GM11168 (cell line): ENCODE measurements around the gene SGK1.
"Not testable (repeated sequence)": the region's sequence is repeated elsewhere in the genome, so short reads cannot be mapped to it uniquely, and the experiment has no call there.

Experiments used
- in situ Hi-C: fragments of 300-500 bp; cut with MboI; formaldehyde crosslinking; loops from one replicate; pipeline ENCODE4 v1.12.0; 2022; ENCODE audit warnings: low sequenced_read_pairs; ENCODE audit not compliant: unreplicated experiment

SGK1 gene

GRCh38 chr6:134235334-134235733 lies 82.6 kb downstream of the SGK1 start:
- in situ Hi-C loops, result loop anchor here (25.0 kb wide), 1 partner anchor 1327 kb away; no protein-coding TSS in a partner anchor

- in situ Hi-C loops, result loop anchor here (25.0 kb wide), 1 partner anchor 1329 kb away; no protein-coding TSS in a partner anchor
Observed at GRCh38 chr6:134233180-134233955, 84.5 kb downstream of the SGK1 start.

GRCh38 chr6:134230940-134231339 lies 87.0 kb downstream of the SGK1 start:
- in situ Hi-C loops, result loop anchor here (25.0 kb wide), 1 partner anchor 1331 kb away; no protein-coding TSS in a partner anchor

DNA sequence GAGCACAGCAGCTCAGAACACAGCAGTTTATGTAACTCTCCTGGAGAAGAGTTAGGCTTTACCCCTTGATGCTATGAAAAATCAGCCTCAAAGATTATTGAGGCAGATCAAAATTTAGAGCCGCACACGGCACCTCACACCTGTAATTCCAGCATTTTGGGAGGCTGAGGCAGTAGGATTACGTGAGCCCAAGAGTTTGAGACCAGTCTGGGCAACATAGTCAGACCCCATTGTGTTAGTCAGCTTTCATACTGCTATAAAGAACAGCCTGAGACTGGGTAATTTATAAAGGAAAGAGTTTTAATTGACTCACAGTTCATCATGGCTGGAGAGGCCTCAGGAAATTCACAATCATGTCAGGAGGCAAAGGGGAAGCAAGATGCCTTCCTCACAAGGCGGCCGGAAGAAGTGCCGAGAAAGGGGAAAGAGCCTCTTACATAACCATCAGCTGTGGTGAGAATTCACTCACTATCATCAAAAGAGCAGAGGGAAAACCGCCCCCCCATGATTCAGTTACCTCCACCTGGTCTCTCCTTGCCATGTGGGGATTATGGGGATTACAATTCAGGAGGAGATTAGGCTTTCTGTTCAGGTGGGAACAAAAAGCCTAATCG lies 87.7 kb downstream of the SGK1 start:
- in situ Hi-C loops, result loop anchor here (25.0 kb wide), 1 partner anchor 1332 kb away; no protein-coding TSS in a partner anchor

DNA sequence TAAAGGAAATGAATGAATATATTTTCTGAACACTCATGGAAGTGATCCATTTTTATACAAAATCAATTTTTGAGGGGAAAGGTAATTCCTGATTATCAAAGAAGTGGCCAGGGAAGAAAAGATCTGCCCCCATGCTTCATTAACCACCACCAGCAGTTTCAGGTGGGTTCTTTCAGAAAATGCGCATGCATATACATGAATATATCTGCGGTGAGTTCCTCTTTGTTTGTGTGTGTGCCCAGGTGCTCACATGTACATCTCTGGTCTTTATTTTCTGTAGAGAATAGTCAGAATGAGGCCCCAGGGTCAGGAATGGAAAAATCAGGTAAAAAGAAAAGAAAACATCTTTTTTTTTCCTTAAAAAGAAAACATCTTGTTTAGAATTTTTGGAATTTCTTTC lies 88.4 kb downstream of the SGK1 start:
- in situ Hi-C loops, result loop anchor here (5.0 to 25.0 kb wide), 2 partner anchors 42 to 1333 kb away; no protein-coding TSS in a partner anchor

DNA sequence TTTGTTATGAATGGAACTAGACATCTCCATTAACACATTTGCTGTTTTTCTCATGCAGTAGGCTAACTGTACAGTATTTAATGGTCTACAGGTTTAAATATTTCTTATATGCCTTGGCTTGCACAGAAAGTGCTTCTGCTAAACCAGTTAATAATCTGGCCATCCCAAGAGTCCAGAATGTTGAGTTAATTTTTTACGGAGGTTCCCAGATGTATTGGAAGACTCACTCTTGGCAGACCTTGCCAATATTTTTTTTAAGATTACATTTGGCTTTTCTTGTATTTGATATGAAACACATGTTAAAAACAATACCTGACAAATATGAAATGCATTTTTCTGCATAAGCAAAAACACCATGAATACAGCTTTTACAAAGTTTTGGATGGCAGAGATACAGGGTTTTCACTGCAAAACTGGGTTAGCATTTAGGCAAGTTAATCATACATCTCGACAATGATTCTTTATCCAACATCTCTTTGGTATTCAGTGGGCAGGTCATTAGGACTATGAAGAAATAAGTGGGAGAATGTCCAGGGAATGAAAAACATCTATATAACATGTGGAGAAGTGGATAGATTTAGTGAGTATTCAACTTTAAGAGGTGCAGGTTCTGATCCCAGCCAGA lies 94.0 kb downstream of the SGK1 start:
- in situ Hi-C loops, result no loop called here

- in situ Hi-C loops, result no loop called here
Observed at GRCh38 chr6:134221250-134221649, 96.7 kb downstream of the SGK1 start.

GRCh38 chr6:134217798-134218140 lies 100.1 kb downstream of the SGK1 start:
- in situ Hi-C loops, result no loop called here

DNA sequence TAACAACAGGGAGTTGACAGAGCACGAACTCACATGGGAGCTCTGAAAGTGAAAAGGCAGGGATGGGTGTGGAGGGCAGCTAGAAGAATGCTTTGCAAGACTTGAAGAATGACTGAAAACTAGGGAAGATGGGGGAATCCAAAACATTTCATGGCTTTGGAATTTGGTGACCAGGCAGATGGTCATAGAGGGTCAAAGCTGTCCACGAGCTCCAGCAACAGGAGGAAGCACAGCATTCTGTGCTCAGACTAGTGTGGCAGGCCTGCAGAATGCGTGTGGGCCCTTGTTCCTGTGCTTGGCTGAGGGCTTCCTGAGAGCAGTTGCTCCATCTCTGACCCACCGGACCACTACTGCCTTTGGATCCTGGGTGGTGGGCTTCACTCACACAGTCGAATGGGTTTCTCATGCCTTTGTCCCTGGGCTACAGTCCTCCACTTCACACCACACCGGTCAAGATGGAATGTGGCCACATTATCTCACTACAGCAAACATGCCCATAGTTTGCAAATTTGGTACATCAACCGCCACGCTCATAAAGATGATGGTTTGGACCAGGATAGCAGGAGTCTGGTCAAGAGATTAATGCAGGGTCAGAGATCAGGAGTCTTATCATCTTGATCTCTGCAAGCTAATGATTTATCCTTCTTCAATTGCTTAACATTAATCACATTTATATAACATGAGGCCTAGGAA lies 100.7 kb downstream of the SGK1 start:
- in situ Hi-C loops, result no loop called here

- in situ Hi-C loops, result no loop called here
Observed at GRCh38 chr6:134216301-134217010, 101.5 kb downstream of the SGK1 start.

GRCh38 chr6:134213410-134213809 lies 104.5 kb downstream of the SGK1 start:
- in situ Hi-C loops, result not testable (repeated sequence)

DNA sequence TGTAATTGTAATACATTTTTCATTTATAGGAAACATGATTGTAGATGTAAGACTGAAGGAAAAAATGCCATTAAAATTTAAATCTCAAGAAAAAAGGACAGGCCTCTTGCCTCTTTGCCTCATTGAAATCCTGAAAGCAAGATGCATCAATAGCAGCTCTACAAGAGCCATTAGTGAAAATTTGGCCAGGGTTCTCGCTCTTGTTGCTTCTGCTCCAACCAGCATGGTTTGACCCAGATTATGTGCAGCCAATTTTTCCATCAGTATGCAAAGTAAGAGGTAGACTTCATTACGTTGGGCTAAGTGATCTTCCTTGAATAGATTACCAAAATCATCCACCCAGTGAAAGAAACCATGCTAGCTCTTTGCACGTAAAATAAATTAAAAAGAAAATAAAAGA lies 106.6 kb downstream of the SGK1 start:
- in situ Hi-C loops, result no loop called here

- in situ Hi-C loops, result no loop called here
Observed at GRCh38 chr6:134207421-134207820, 110.5 kb downstream of the SGK1 start.

GRCh38 chr6:134205366-134205765 lies 112.5 kb downstream of the SGK1 start:
- in situ Hi-C loops, result no loop called here

DNA sequence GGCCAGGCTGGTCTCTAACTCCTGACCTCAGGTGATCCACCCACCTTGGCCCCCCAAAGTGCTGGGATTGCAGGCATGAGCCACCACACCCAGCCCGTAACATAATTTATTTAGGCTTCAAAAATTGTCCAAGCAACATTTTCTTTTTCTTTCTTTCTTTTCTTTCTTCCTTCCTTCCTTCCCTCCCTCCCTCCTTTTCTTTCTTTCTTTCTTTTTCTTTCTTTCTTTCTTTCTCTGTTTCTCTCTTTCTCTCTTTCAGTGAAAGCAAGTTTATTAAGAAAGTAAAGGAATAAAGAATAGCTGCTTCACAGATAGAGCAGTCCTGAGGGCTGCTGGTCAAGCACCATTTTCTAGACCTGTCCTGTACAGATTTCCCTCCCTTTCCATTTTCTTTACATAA lies 113.2 kb downstream of the SGK1 start:
- in situ Hi-C loops, result not testable (repeated sequence)

DNA sequence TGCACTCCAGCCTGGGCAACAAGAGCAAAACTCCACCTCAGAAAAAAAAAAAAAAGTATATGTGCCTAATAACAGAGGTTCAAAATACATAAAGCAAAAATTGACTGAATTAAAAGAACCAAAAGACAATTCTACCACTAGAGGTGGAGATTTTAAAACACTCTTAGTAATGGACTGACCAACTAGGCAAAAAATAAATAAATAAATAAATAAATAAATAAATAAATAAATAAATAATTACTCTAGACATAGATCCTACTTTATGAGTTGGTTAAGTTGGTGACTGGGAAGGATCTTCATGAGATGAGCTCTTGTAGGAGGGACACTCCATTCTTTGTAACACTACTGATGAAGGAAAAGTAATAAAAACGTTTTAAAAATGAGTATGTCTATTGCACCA lies 113.9 kb downstream of the SGK1 start:
- in situ Hi-C loops, result no loop called here

- in situ Hi-C loops, result no loop called here
Observed at GRCh38 chr6:134201716-134202115, 116.2 kb downstream of the SGK1 start.

DNA sequence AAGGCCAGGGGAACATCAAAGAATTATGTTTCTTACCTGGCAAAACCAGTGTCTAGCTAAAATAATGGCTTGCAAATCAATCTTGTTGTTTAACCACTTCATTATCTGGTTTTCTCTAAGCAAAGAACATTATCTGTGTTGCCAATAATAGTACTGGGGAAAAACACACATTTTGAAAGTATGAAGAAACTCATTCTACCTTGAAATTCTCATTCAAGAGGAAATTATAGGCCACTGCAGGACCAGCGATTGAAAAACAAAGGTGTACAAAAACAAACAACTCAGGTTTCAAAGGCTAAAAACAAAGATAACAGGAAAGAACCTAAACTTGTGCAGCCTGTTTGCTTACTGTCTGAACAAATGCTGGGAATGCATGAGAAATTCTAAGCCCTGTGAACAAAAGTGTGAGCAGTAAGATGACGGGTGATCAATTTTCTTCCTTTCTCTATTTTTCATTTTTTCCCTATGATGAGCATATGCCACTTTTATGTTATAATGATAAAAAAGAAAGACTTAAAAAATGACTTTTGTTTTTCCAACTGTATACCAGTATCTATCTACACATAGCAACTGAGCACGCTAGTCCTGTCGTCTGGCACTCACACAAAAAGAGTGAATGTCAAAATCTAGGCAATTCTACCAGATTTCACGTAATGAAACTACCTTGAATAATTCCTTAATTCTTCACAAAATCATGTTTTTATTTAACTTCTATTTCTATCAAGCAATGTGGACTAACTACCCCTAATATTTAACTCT lies 117.9 kb downstream of the SGK1 start:
- in situ Hi-C loops, result loop anchor here (25.0 kb wide), 1 partner anchor 237 kb away; no protein-coding TSS in a partner anchor

- in situ Hi-C loops, result loop anchor here (25.0 kb wide), 1 partner anchor 239 kb away; no protein-coding TSS in a partner anchor
Observed at GRCh38 chr6:134198093-134198492, 119.8 kb downstream of the SGK1 start.
